Measurements from ENCODE around the gene RPL32. TPM values are rescaled to one million over a fixed set of nuclear protein-coding genes. Genes with fewer than 3 reads are reported as not detected.

The RPL32 gene
- total RNA-seq, 1 experiment from 2014 or later = 794 TPM

DNA sequence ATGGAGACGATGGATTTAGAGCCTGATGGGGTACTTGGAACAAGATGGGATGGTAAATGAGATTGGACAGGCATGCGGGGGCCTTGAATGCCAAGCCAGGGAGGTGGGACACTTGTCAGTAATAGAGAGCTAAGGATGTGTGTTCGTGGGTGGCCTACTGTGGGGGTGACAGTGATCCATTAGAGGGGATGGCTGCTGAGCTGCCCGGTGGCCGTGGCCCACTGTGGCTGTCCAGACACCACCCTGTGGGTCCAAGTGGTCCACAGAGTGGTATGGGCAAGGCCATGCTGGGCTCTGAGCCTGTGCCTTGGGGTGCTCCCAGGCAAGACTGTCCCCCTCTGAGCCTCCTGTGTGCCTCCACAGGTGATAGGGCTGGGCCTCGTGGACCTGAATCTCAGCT lies 27.4 kb downstream of the RPL32 start:
- intact Hi-C loops (cut with micrococcal nuclease; ENCODE audit: unreplicated experiment) (no loop called here), in situ Hi-C loops (cut with HindIII; ENCODE audit: low pct_unique_long_range_greater_than_20kb, low sequenced_read_pairs) (no loop called here)
- Histone ChIP-seq H3K4me3 (ENCODE audit: low read depth in 2 of 2, low read length in 2 of 2) (no peak overlapping the region), H3K36me3 (ENCODE audit: control insufficient read depth, insufficient read depth, low read length) (no peaks in the 10 kb centered on the region), H3K4me1 (ENCODE audit: control insufficient read depth, insufficient read depth, low read length) (peaks cover 4% of the 10 kb centered on the region; the same call in 1 of the 2 replicates), H3K27ac (ENCODE audit: low read length) (no peak overlapping the region), H3K27me3 (ENCODE audit: control insufficient read depth, insufficient read depth, low read length) (no peaks in the 10 kb centered on the region), H3K9me3 (ENCODE audit: control insufficient read depth, insufficient read depth, low read depth, low read length) (no peaks in the 10 kb centered on the region)
- no peak for TF ChIP-seq TCF7L2 (IDR thresholded peaks at IDR 0.05; ENCODE audit: low read depth, low read length)
- no peak for TF ChIP-seq SIN3A (IDR thresholded peaks at IDR 0.05; ENCODE audit: borderline replicate concordance, insufficient read depth, low read depth, low read length)
- no peak for TF ChIP-seq REST (IDR thresholded peaks at IDR 0.05; ENCODE audit: insufficient read depth in 1 of 2, low read depth in 2 of 2, low read length in 1 of 2)
- TF ChIP-seq, protein P1, sequence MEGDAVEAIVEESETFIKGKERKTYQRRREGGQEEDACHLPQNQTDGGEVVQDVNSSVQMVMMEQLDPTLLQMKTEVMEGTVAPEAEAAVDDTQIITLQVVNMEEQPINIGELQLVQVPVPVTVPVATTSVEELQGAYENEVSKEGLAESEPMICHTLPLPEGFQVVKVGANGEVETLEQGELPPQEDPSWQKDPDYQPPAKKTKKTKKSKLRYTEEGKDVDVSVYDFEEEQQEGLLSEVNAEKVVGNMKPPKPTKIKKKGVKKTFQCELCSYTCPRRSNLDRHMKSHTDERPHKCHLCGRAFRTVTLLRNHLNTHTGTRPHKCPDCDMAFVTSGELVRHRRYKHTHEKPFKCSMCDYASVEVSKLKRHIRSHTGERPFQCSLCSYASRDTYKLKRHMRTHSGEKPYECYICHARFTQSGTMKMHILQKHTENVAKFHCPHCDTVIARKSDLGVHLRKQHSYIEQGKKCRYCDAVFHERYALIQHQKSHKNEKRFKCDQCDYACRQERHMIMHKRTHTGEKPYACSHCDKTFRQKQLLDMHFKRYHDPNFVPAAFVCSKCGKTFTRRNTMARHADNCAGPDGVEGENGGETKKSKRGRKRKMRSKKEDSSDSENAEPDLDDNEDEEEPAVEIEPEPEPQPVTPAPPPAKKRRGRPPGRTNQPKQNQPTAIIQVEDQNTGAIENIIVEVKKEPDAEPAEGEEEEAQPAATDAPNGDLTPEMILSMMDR (IDR thresholded peaks at IDR 0.05) = no peak
- no peak for TF ChIP-seq POLR2AphosphoS5 (IDR thresholded peaks at IDR 0.05; ENCODE audit: low read depth, low read length)
- no peak for DNase-seq (ENCODE audit: low read depth, low spot score)
- ATAC-seq = no peak
- ChIA-PET POLR2A (no interaction called here), CTCF (interaction anchor here (0.6 to 0.7 kb wide), 2 partner anchors 9 to 35 kb away, joined by 3 to 4 read pairs; no protein-coding TSS in a partner anchor)
- no TSS peak for BruUV-seq (replicated peaks)

- H3K27ac ChIP-seq (ENCODE audit: low read length) = no peak overlapping the region
- ATAC-seq = no peak
- no peak for TF ChIP-seq POLR2AphosphoS5 (IDR thresholded peaks at IDR 0.05; ENCODE audit: low read depth, low read length)
- TF ChIP-seq TCF7L2 (IDR thresholded peaks at IDR 0.05; ENCODE audit: low read depth, low read length) = no peak
- TF ChIP-seq, protein P1 (IDR thresholded peaks at IDR 0.05) = no peak
- no peak for TF ChIP-seq REST (IDR thresholded peaks at IDR 0.05; ENCODE audit: insufficient read depth in 1 of 2, low read depth in 2 of 2, low read length in 1 of 2)
- no peak for TF ChIP-seq SIN3A (IDR thresholded peaks at IDR 0.05; ENCODE audit: borderline replicate concordance, insufficient read depth, low read depth, low read length)
- CTCF ChIA-PET = interaction anchor here (0.6 kb wide), 1 partner anchor 10 kb away, joined by 3 read pairs; no protein-coding TSS in a partner anchor
- BruUV-seq (replicated peaks) = no TSS peak
- POLR2A ChIA-PET = interaction anchor here (0.7 kb wide), 1 partner anchor 132 kb away, joined by 20 read pairs; no protein-coding TSS in a partner anchor
- intact Hi-C loops (cut with micrococcal nuclease; ENCODE audit: unreplicated experiment) = no loop called here
- DNase-seq (ENCODE audit: low read depth, low spot score) = no peak
- no peaks in the 10 kb centered on the region for H3K36me3 ChIP-seq (ENCODE audit: control insufficient read depth, insufficient read depth, low read length)
- H3K27me3 ChIP-seq (ENCODE audit: control insufficient read depth, insufficient read depth, low read length) = no peaks in the 10 kb centered on the region
- peaks cover 4% of the 10 kb centered on the region; the same call in 1 of the 2 replicates for H3K4me1 ChIP-seq (ENCODE audit: control insufficient read depth, insufficient read depth, low read length)
- in situ Hi-C loops (cut with HindIII; ENCODE audit: low pct_unique_long_range_greater_than_20kb, low sequenced_read_pairs) = no loop called here
- H3K4me3 ChIP-seq (ENCODE audit: low read depth in 2 of 2, low read length in 2 of 2) = no peak overlapping the region
- H3K9me3 ChIP-seq (ENCODE audit: control insufficient read depth, insufficient read depth, low read depth, low read length) = no peaks in the 10 kb centered on the region
These were observed 28.6 kb downstream of the RPL32 start for GRCh38 chr3:12812812-12813211.

All from Panc1 (cell line).